ENCODE measurements around the gene AK2.

DNA sequence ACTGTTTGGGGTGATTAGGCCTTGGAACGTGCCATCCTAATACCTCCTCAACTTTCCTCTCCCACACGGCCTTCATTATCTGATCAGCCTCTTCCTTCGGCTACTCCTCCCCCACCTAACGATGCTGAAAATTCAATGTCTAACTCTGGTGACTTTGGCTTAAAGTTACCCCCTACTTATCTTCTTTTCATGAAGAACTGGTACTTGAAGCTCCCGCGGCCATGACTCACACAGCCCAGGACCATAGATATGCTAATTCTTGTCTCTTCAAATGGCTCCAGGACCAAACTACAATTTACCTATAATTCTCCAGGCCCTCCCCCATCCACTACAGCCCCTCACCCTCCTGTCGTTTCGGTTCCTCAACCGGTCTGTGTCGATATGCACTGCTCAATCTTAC lies 28.6 kb upstream of the AK2 start:
- TF ChIP-seq, protein P1, sequence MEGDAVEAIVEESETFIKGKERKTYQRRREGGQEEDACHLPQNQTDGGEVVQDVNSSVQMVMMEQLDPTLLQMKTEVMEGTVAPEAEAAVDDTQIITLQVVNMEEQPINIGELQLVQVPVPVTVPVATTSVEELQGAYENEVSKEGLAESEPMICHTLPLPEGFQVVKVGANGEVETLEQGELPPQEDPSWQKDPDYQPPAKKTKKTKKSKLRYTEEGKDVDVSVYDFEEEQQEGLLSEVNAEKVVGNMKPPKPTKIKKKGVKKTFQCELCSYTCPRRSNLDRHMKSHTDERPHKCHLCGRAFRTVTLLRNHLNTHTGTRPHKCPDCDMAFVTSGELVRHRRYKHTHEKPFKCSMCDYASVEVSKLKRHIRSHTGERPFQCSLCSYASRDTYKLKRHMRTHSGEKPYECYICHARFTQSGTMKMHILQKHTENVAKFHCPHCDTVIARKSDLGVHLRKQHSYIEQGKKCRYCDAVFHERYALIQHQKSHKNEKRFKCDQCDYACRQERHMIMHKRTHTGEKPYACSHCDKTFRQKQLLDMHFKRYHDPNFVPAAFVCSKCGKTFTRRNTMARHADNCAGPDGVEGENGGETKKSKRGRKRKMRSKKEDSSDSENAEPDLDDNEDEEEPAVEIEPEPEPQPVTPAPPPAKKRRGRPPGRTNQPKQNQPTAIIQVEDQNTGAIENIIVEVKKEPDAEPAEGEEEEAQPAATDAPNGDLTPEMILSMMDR (IDR thresholded peaks at IDR 0.05), result no peak
- TF ChIP-seq POLR2A (IDR thresholded peaks at IDR 0.05), result no peak
- TF ChIP-seq EP300 (IDR thresholded peaks at IDR 0.05), result no peak

Data from upper lobe of left lung (tissue), 4 donors.